Measurements from ENCODE around the gene MYOG. TPM values are rescaled to one million over a fixed set of nuclear protein-coding genes. Genes with fewer than 3 reads are reported as not detected.

The MYOG gene
- total RNA-seq, 1 experiment from 2014 or later, result not detected

- Histone ChIP-seq H3K56ac (ENCODE audit: insufficient read length, low read depth, low read length) (no peak overlapping the region), H3K27me3 (ENCODE audit: insufficient read depth, low read length) (no peaks in the 10 kb centered on the region), H3K4me1 (ENCODE audit: insufficient read depth, low read length) (peaks cover 4% of the 10 kb centered on the region; the same call in 1 of the 2 replicates), H3K27ac (ENCODE audit: insufficient read length, low read depth, low read length) (no peak overlapping the region), H2AFZ (ENCODE audit: low read length) (no peak overlapping the region), H3K23ac (ENCODE audit: insufficient read length, low read depth, low read length) (no peak overlapping the region), H3K14ac (ENCODE audit: insufficient read depth, low read length) (no peak overlapping the region), H3T11ph (ENCODE audit: low read length) (no peak overlapping the region), H2BK120ac (ENCODE audit: low read depth, low read length, poor library complexity, severe bottlenecking) (no peak overlapping the region), H4K5ac (ENCODE audit: insufficient read length, low read depth, low read length) (no peak overlapping the region), H3K4me2 (ENCODE audit: insufficient read depth, insufficient read length, low read length) (no peak overlapping the region), H3K18ac (ENCODE audit: insufficient read length, low read depth, low read length) (no peak overlapping the region), H3K79me1 (ENCODE audit: insufficient read depth, low read depth, low read length, poor library complexity, severe bottlenecking) (no peaks in the 10 kb centered on the region), H3K79me2 (ENCODE audit: insufficient read depth, low read length) (no peaks in the 10 kb centered on the region), H2BK12ac (ENCODE audit: insufficient read length, low read depth, low read length) (no peak overlapping the region), H3K9me3 (ENCODE audit: control insufficient read depth, low read depth, low read length) (no peaks in the 10 kb centered on the region), H2BK5ac (ENCODE audit: insufficient read length, low read length) (no peak overlapping the region), H2BK15ac (ENCODE audit: low read depth, low read length) (no peak overlapping the region), H3K9ac (ENCODE audit: extremely low read depth, insufficient read length, low read length) (no peak overlapping the region), H3K23me2 (ENCODE audit: insufficient read length, low read depth, low read length, poor library complexity, severe bottlenecking) (no peaks in the 10 kb centered on the region), H2BK20ac (ENCODE audit: low read depth, low read length, poor library complexity, severe bottlenecking) (no peak overlapping the region), H4K8ac (replicated peaks; ENCODE audit: insufficient read length, low read depth, low read length) (no peak overlapping the region), H4K20me1 (ENCODE audit: control insufficient read depth, insufficient read depth, insufficient read length) (no peaks in the 10 kb centered on the region), H3K4ac (ENCODE audit: low read depth, low read length) (no peak overlapping the region), H2AK5ac (ENCODE audit: insufficient read length, low read length) (no peak overlapping the region), H4K91ac (ENCODE audit: insufficient read length, low read depth, low read length) (no peak overlapping the region)
- H3K4me1 Mint-ChIP-seq, result peaks cover 36 to 47% of the 10 kb centered on the region in 2 experiments
- H3K36me3 Mint-ChIP-seq (ENCODE audit: insufficient read depth in 1 of 3, low read depth in 3 of 3), result peaks cover 12 to 47% (median 23%) of the 10 kb centered on the region in 3 experiments; a peak in 6 of 7 replicates
- peak; percentile 57; the same call in 2 of the 3 replicates for TF ChIP-seq CTCF (conservative IDR thresholded peaks at IDR 0.05)
- H3K4me3 Mint-ChIP-seq, result no peak overlapping the region
- DNase-seq, result no peak
- peak overlapping the region in 2 of 3 experiments; percentile 52 to 59; a peak in 2 of 7 replicates for H3K27ac Mint-ChIP-seq
- no peaks in the 10 kb centered on the region; the same call in 1 of the 2 replicates for H3K27me3 Mint-ChIP-seq (ENCODE audit: low read depth)
- peaks cover 2 to 3% of the 10 kb centered on the region in 2 experiments; a peak in 2 of 5 replicates for H3K9me3 Mint-ChIP-seq
- WGBS (ENCODE audit: extremely low coverage, insufficient read length, low lambda C conversion rate), result no CpG with 5 or more reads among the region's 6 CpGs
Observed at GRCh38 chr1:203056516-203056915, 29.3 kb downstream of the MYOG start.
